K562 (cell line): ENCODE data around the gene DAPK3. TPM values are rescaled to one million over a fixed set of nuclear protein-coding genes. Genes with fewer than 3 reads are reported as not detected.

ENCODE experiments used
- ATAC-seq: fragments of 200-7000 bp; cut with Tn5 transposase; 3 replicates; pipeline ENCODE4 v1.9.1; 2020; ENCODE audit warnings: moderate library complexity
- BruUV-seq: library from RNA; stranded (reverse); fragments of 400-500 nt; replicated peaks from 2 replicates; lab custom pipeline; 2021; lab: Mats Ljungman, UMichigan
- CTCF ChIA-PET: fragments of 300-600 bp; formaldehyde crosslinking; extraction: SDS; loops from one replicate; lab custom pipeline; 2021; ENCODE audit warnings: low intra/inter-chr PET ratio; lab: Yijun Ruan, JAX
- POLR2A ChIA-PET: fragments of 300-600, 350-650 bp; sonication (Branson Sonifier 250); formaldehyde crosslinking; extraction: SDS; loops from one replicate; lab custom pipeline; 2021; ENCODE audit warnings: antibody characterized with exemption, inconsistent platforms; lab: Yijun Ruan, JAX
- DNase-seq, 4 experiments: peaks; one replicate each; pipeline versions ENCODE4 v3.0.0 to v3.0.0-alpha.2; 2011 to 2018; ENCODE audit warnings: low spot score in 3 of 4, mixed read lengths in 3 of 4; ENCODE audit errors: extremely low read depth in 1 of 4
- FAIRE-seq: peaks from 2 replicates; lab custom pipeline; 2011; peaks lifted over from hg19 to GRCh38; lab: Jason Lieb, UNC
- H2AFZ ChIP-seq: 2 replicates; pipeline ENCODE4 v1.6.0; 2011; ENCODE audit warnings: low read depth, low read length, control low read depth, inconsistent platforms
- H3K27ac ChIP-seq: fragments of 200-600 bp; 3 replicates; pipeline ENCODE4 v1.8.0; 2011; ENCODE audit warnings: low read depth, mild to moderate bottlenecking, control low read depth, inconsistent platforms, low read length, moderate library complexity, mixed read lengths; ENCODE audit errors: extremely low read depth
- H3K27me3 ChIP-seq, 2 experiments: fragments of 300-600 bp in 1 of 2; 2 replicates in 1 of 2; 3 replicates in 1 of 2; pipeline versions ENCODE4 v1.6.0 to v1.8.0; 2011; ENCODE audit warnings: inconsistent platforms in 2 of 2, low read length in 2 of 2, mild to moderate bottlenecking in 1 of 2, mixed read lengths in 1 of 2, moderate library complexity in 1 of 2; ENCODE audit not compliant: control insufficient read depth in 2 of 2, insufficient read depth in 2 of 2
- H3K36me3 ChIP-seq: fragments of 300-600 bp; 3 replicates; pipeline ENCODE4 v1.8.0; 2011; ENCODE audit warnings: mild to moderate bottlenecking, low read length, inconsistent platforms; ENCODE audit not compliant: control insufficient read depth, insufficient read depth
- H3K4me1 ChIP-seq, 2 experiments: fragments of 200-600 bp in 1 of 2; replicated peaks in 1 of 2; 2 replicates in 1 of 2; 3 replicates in 1 of 2; pipeline versions ENCODE4 v1.5.1 to v1.8.0; 2011; ENCODE audit warnings: inconsistent platforms in 2 of 2, low read length in 2 of 2, mild to moderate bottlenecking in 1 of 2, mixed read lengths in 1 of 2, moderate library complexity in 1 of 2; ENCODE audit not compliant: control insufficient read depth in 2 of 2, insufficient read depth in 2 of 2
- H3K4me2 ChIP-seq: 2 replicates; pipeline ENCODE4 v1.6.1; 2011; ENCODE audit warnings: low read length, control low read depth, inconsistent platforms, mixed read lengths; ENCODE audit not compliant: insufficient read depth
- H3K4me3 ChIP-seq: fragments of 200-600 bp; sonication (generic), shearing (Covaris generic); 2 replicates; pipeline ENCODE4 v1.5.1; 2016; ENCODE audit warnings: control low read depth, inconsistent platforms
- H3K79me2 ChIP-seq: fragments of 200-600 bp; 3 replicates; pipeline ENCODE4 v1.8.0; 2011; ENCODE audit warnings: low read length, inconsistent platforms; ENCODE audit not compliant: control insufficient read depth, insufficient read depth
- H3K9ac ChIP-seq, 2 experiments: 2 replicates each; pipeline versions ENCODE4 v1.6.0 to v1.6.1; 2011; ENCODE audit warnings: low read depth in 2 of 2, low read length in 2 of 2, control low read depth in 1 of 2, inconsistent platforms in 1 of 2, mild to moderate bottlenecking in 1 of 2, mixed read lengths in 1 of 2; ENCODE audit not compliant: insufficient read depth in 1 of 2
- H3K9me1 ChIP-seq: one replicate; pipeline ENCODE4 v1.6.0; 2011; ENCODE audit warnings: inconsistent platforms, mild to moderate bottlenecking, low read length, moderate library complexity; ENCODE audit not compliant: control insufficient read depth, insufficient read depth
- H3K9me3 ChIP-seq: replicated peaks from 2 replicates; pipeline ENCODE4 v1.5.1; 2011; ENCODE audit warnings: low read depth, low read length, inconsistent platforms; ENCODE audit not compliant: control insufficient read depth, insufficient read depth
- H4K20me1 ChIP-seq: replicated peaks from 2 replicates; pipeline ENCODE4 v1.6.1; 2011; ENCODE audit warnings: low read length, inconsistent platforms, mixed read lengths; ENCODE audit not compliant: control insufficient read depth, insufficient read depth
- CBFA2T2 ChIP-seq: fragments of 450-650 bp; conservative IDR thresholded peaks from 2 replicates; pipeline ENCODE4 v1.6.1; 2017; ENCODE audit warnings: mild to moderate bottlenecking
- CREB1 ChIP-seq, 2 experiments: sonication (generic) in 1 of 2; formaldehyde crosslinking in 1 of 2; IDR thresholded peaks; 2 replicates each; pipeline versions ENCODE4 v1.6.1 to v1.8.0; 2012 to 2022; ENCODE audit warnings: inconsistent platforms in 1 of 2, mild to moderate bottlenecking in 1 of 2, missing genetic modification reagents in 1 of 2, moderate library complexity in 1 of 2
- CREB3L1 ChIP-seq: fragments of 450-650 bp; IDR thresholded peaks from 2 replicates; pipeline ENCODE4 v1.6.1; 2014; ENCODE audit warnings: low read depth, mild to moderate bottlenecking, moderate library complexity, borderline replicate concordance
- NONO ChIP-seq, 2 experiments: fragments of 200-400 bp in 1 of 2; fragments of 450-650 bp in 1 of 2; formaldehyde crosslinking in 1 of 2; IDR thresholded peaks; 2 replicates each; pipeline ENCODE4 v1.6.1; 2017; ENCODE audit warnings: low read depth in 2 of 2, mild to moderate bottlenecking in 2 of 2, moderate library complexity in 2 of 2, low read length in 1 of 2
- TEAD4 ChIP-seq, 2 experiments: sonication (generic) in 1 of 2; formaldehyde crosslinking in 1 of 2; IDR thresholded peaks; 2 replicates each; pipeline versions ENCODE4 v1.6.1 to v1.8.0; 2012 to 2022; ENCODE audit warnings: borderline replicate concordance in 1 of 2, inconsistent platforms in 1 of 2, low read length in 1 of 2, mild to moderate bottlenecking in 1 of 2, missing genetic modification reagents in 1 of 2
- ZBTB12 ChIP-seq: fragments of 250-450 bp; sonication (Bioruptor Pico); IDR thresholded peaks from 2 replicates; pipeline ENCODE4 v1.4.0; 2020
- ZEB2 ChIP-seq: fragments of 450-650 bp; IDR thresholded peaks from 2 replicates; pipeline ENCODE4 v1.6.1; 2016
- ZNF263 ChIP-seq: sonication (generic); formaldehyde crosslinking; IDR thresholded peaks from 2 replicates; pipeline ENCODE4 v1.8.0; 2022; ENCODE audit warnings: mild to moderate bottlenecking, missing genetic modification reagents, borderline replicate concordance
- ZNF830 ChIP-seq: fragments of 250-450 bp; sonication (Bioruptor Pico); IDR thresholded peaks from 2 replicates; pipeline ENCODE4 v1.5.0; 2021; ENCODE audit warnings: mild to moderate bottlenecking
- WGBS: fragments of 100-300 bp; shearing (Covaris generic); methylation state at CpG from one replicate; pipeline ENCODE4 v1.1.6; 2016; ENCODE audit warnings: low coverage, mixed read lengths; ENCODE audit not compliant: insufficient coverage; ENCODE audit errors: missing lambda C conversion rate; 5-methylcytosine and 5-hydroxymethylcytosine counted together
- in situ Hi-C: fragments of 300-500 bp; cut with MboI; formaldehyde crosslinking; loops from 4 replicates; pipeline ENCODE4 v1.15.0; 2018; ENCODE audit warnings: inconsistent platforms, mixed read lengths
- intact Hi-C: fragments of 100-400 bp; cut with micrococcal nuclease; formaldehyde crosslinking; loops from 2 replicates; pipeline ENCODE4 v1.14.2; 2022
- polyA plus RNA-seq, 8 experiments: library from polyadenylated mRNA; depleted of rRNA in 4 of 8; stranded (reverse) in 5 of 8; unstranded in 3 of 8; fragments of >200 nt; fragmentation: Nextera tagmentation in 2 of 8; fragmentation: Illumina TruSeq in 1 of 8; extraction: Ambion mirVana in 2 of 8; extraction: Trizol in 1 of 8; gene quantifications; 2 replicates each; pipeline versions ENCODE4 v1.2.1 to v1.2.3, GENCODE V29; 2011 to 2014; ENCODE audit warnings: inconsistent platforms in 1 of 8, missing spikeins in 1 of 8
- total RNA-seq, 7 experiments: library from RNA; depleted of rRNA in 6 of 7; stranded (reverse); fragments of >200 nt in 6 of 7; fragmentation: Illumina TruSeq in 2 of 7; extraction: Trizol in 2 of 7; gene quantifications; 2 replicates each; pipeline versions ENCODE4 v1.2.1 to v1.2.3, GENCODE V29; 2011 to 2021; ENCODE audit warnings: low replicate concordance in 1 of 7

DAPK3 gene
- total and polyA plus RNA-seq, 9 of the 15 experiments (the other 6 are each of a cell fraction or from before 2014, with no cell fraction given) = 0.14 to 63.4 (median 25.0) TPM

- BruUV-seq = no TSS peak
- H3K9me1 ChIP-seq = no peaks in the 10 kb centered on the region
- peaks cover 31% of the 10 kb centered on the region; the same call in 1 of the 2 replicates for H4K20me1 ChIP-seq
- H3K9ac ChIP-seq = peak overlapping the region in 1 of 2 experiments; percentile 50; a peak in 1 of 4 replicates
- intact Hi-C loops = no loop called here
- no peak for FAIRE-seq
- H3K9me3 ChIP-seq = no peaks in the 10 kb centered on the region
- H3K27ac ChIP-seq = no peak overlapping the region
- H3K4me3 ChIP-seq = no peak overlapping the region
- WGBS = 95% methylated on average over 11 of the region's 19 CpGs
- H3K4me1 ChIP-seq = peaks cover 0 to 55% of the 10 kb centered on the region in 2 experiments; a peak in 2 of 5 replicates
- H3K79me2 ChIP-seq = peaks cover 29% of the 10 kb centered on the region
- POLR2A ChIA-PET = interaction anchor here (0.6 to 1.1 kb wide), 2 partner anchors 9 to 31 kb away, joined by 3 to 4 read pairs; no protein-coding TSS in a partner anchor
- H3K36me3 ChIP-seq = peaks cover 48% of the 10 kb centered on the region; the same call in 1 of the 3 replicates
- DNase-seq = no peak
- CTCF ChIA-PET = no interaction called here
- ATAC-seq = no peak
- in situ Hi-C loops = no loop called here
- no peak for TF ChIP-seq CBFA2T2
- no peak for TF ChIP-seq ZNF830 (CRISPR knock-in tag)
- TF ChIP-seq CREB3L1 = no peak
- no peak for TF ChIP-seq ZNF263 (CRISPR knock-in tag)
- TF ChIP-seq CREB1 (IDR thresholded peaks at IDR 0.05) = no peak
- no peak for TF ChIP-seq CREB1 (CRISPR knock-in tag; IDR thresholded peaks at IDR 0.05)
- TF ChIP-seq ZBTB12 = no peak
- no peak for TF ChIP-seq NONO (IDR thresholded peaks at IDR 0.05; ENCODE audit: low read depth in 2 of 2, low read length in 1 of 2)
- TF ChIP-seq ZEB2 = no peak
- TF ChIP-seq TEAD4 (IDR thresholded peaks at IDR 0.05; ENCODE audit: low read length) = no peak
- no peak for TF ChIP-seq TEAD4 (CRISPR knock-in tag; IDR thresholded peaks at IDR 0.05; ENCODE audit: borderline replicate concordance)
- H2AFZ ChIP-seq = no peak overlapping the region
- no peaks in the 10 kb centered on the region for H3K27me3 ChIP-seq
- no peak overlapping the region for H3K4me2 ChIP-seq
Measured at GRCh38 chr19:4018775-4019504, 48.0 kb upstream of the DAPK3 start.
